Stimulated activated CD4-positive, alpha-beta T cell treated with anti-CD3 and anti-CD28 coated beads, Interleukin-4, amount 100 ng/mL, for 24 hours (primary cell): ENCODE measurements around the gene PXT1.
"Not testable (repeated sequence)": the region's sequence is repeated elsewhere in the genome, so short reads cannot be mapped to it uniquely, and the experiment has no call there.

Experiments used
- DNase-seq: peaks from one replicate; pipeline ENCODE4 v3.0.0-alpha.2; 2020

Gene PXT1

DNA sequence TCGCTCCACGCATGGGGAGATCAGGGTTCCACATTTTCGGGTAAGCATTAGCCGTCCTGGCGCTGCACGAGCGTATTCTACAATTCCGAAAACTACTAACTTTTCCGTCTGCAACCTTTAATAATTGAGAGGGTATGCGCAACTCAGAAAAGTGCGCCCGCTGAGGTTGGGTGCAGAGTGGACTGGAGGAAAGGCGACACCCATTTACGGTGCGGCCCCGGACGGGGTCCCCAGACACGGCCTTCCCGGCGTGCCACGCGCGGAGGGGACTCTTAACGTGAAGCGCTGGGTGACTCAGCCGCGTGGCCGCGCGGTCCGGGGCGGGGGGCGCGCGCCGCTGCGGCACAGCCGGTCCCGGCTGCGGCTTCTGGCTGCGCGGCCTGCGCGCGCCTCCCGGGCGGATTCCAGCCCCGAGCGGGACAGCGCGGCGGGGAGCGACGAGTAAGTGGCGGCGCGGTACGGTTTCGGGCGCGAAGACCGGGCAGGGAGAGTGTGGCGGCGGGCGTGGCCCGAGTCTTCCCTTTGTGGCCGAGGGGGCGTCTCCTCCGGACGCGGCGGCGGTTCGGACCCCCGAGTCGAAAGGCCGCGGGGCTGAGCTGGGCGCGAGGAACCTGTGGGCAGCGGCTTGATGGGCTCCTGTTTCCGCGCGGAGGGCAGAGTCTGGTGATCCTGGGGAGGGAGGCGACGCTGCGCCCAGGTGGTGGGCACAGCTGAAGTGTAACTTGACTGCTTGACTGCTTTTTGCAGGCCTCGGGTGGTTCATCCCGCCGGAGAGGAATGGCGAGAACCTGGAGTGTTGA, at the start of gene PXT1, which contains the start of gene KCTD20:
PXT1 (minus strand) TSS at position 184 of the 800 bp plus-strand sequence. CDS start 16,772 bp downstream, outside the sequence.
KCTD20 (plus strand) TSS at position 330 of the 800 bp plus-strand sequence. CDS start 27,098 bp downstream, outside the sequence.
- DNase-seq, result peak; percentile 88

DNA sequence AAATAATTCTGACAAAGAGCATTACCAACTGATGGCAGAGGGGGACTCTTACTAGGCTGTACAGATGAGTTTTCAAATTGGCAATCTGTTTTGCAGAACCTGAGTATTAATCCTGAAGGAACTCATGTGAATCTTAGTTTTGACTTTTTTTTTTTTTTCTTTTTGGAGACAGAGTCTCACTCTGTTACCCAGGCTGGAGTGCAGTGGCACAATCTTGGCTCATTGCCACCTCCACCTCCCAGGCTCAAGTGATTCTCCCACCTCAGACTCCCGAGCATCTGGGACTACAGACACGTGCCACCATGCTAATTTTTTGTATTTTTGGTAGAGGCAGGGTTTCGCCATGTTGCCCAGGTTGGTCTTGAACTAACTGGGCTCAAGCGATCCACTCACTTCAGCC, 49.4 kb upstream of the PXT1 start:
- no peak for DNase-seq

DNA sequence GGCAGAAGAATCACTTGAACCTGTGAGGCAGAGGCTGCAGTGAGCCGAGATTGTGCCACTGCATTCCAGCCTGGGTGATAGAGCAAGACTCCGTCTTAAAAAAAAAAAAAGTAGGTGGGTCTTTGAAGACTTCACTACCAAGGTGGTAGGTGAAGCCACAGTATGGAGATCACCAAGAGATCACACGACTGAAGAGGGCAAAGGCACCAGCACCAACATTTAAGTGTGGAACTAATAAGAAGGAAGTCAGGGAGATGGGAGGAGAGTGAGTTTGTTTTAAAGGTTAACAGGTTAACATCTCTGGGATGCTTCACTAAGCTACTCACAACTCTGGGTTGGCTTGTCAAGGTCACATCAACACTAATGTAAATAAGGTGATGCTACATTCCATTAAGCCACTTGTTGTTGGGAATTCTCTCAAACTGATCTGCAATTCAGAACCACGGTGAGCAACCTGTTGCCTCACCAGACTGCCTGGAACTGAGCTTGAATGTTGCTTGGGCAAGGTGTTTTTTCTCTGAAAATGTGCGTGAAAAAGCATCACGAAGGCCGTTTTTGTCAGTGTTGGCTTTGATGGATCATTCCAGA, 48.8 kb upstream of the PXT1 start:
- DNase-seq, result no peak

DNA sequence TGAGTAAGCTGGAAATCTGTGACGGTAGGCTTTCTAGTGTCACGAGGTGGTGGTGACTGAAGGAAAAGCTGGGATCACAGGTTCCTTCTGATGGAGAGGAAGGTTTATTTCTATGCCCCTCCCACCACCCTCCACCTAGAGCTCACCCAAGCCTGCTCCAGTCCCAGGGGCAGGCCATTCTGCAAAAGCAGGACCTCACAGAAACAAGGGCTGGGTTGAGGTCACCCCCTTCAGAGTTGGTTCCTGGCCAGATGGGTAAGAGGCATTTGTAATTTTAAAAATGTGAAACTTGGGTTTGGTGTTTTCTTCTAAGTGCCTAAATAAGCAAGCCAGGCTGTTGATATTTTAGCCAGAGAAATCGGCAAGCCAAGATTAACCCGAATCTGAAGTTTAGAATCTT, 46.8 kb upstream of the PXT1 start:
- no peak for DNase-seq

GRCh38 chr6:36488221-36488620, 45.6 kb upstream of the PXT1 start:
- DNase-seq, result no peak

GRCh38 chr6:36487698-36488097, 45.0 kb upstream of the PXT1 start:
- DNase-seq, result no peak

GRCh38 chr6:36484736-36485135, 42.1 kb upstream of the PXT1 start:
- no peak for DNase-seq

GRCh38 chr6:36483326-36483725, 40.7 kb upstream of the PXT1 start:
- not testable (repeated sequence) for DNase-seq

DNA sequence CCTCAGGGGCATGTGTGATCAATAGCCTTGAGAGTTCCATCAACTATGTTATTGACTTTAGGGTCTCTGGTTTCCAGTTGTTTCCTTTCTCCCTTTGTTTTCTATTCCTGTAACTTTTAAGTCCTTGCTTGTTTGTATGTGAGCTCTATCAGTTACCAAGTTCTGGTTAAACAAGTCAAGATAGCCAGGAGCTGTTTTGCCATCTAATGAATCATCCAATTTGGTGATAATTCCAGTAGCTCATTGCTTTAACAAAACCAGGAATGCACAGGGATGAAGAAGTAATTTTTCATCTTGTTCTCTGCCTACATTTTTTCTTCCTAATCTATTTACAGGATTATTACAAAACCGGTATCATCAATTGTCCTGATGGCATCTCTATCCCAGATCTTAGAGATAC, 36.6 kb upstream of the PXT1 start:
- DNase-seq, result no peak

GRCh38 chr6:36478051-36478526, 35.4 kb upstream of the PXT1 start:
- no peak for DNase-seq

- DNase-seq, result no peak
Measured at GRCh38 chr6:36469946-36470345, 27.3 kb upstream of the PXT1 start.

- DNase-seq, result no peak
Measured at GRCh38 chr6:36469148-36469661, 26.6 kb upstream of the PXT1 start.

- DNase-seq, result no peak
Measured at GRCh38 chr6:36467625-36468024, 25.0 kb upstream of the PXT1 start.

- DNase-seq, result no peak
Measured at GRCh38 chr6:36464233-36464632, 21.6 kb upstream of the PXT1 start.

- DNase-seq, result no peak
Measured at GRCh38 chr6:36463676-36464075, 21.0 kb upstream of the PXT1 start.

- no peak for DNase-seq
Measured at GRCh38 chr6:36461646-36462045, 19.0 kb upstream of the PXT1 start.

DNA sequence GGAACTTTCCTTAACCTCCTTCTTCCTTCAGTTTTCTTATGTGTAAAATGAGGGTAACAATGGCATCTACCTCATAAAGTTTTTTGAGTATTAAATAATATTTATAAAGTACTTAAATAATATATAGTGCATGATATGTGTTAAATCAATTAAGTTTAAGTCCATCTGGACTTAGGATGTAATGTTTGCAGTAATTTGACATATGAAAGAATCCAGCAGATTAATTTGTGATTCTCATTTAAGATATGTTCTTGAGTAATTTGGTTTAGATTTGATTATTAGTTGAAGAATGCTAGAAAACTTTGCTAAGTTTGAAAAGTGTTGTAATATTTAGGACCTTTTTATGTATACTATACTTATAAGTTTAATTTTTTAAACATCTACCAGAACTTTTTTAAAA, 18.3 kb upstream of the PXT1 start:
- DNase-seq, result no peak

DNA sequence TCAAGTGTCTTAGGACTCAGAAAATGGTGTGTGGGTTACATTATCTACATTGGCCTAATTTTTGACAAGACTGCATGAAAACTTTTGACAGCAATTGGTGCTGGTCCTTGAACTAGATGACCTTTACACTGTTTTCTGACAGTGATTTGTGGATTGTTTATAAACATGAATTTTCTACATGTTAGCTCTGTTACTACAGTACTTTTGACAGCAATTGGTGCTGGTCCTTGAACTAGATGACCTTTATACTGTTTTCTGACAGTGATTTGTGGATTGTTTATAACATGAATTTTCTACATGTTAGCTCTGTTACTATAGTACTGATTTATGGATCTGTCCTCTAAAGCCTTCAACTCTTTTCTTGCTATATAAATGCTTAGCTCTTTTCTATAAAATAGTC, 16.8 kb upstream of the PXT1 start:
- DNase-seq, result no peak

- DNase-seq, result no peak
Measured at GRCh38 chr6:36455486-36456027, 12.9 kb upstream of the PXT1 start.

DNA sequence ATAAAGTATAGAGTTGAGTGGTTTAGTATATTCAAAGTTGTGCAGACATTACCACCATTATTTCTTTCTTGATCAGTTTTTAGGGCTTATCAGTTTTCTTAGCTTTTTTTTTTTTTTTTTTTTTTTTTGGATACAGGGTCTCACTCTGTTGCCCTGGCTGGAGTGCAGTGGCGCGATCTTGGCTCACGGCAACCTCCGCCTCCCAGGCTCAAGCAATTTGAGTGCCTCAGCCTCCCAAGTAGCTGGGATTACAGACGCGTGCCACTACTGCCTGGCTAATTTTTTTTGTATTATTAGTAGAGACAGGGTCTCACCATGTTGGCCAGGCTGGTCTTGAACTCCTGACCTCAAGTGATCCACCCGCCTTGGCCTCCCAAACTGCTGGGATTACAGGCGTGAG, 10.2 kb upstream of the PXT1 start:
- not testable (repeated sequence) for DNase-seq

DNA sequence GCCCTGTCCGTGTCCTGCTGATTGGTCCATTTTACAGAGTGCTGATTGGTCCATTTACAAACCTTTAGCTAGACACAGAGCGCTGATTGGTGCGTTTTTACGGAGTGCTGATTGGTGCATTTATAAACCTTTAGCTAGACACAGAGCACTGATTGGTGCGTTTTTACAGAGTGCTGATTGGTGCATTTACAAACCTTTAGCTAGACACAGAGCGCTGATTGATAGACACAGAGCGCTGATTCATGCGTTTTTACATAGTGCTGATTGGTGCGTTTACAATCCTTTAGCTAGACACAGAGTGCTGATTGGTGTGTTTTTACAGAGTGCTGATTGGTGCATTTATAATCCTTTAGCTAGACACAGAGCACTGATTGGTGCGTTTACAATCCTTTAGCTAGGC, 6.5 kb upstream of the PXT1 start:
- not testable (repeated sequence) for DNase-seq

- no peak for DNase-seq
Measured at GRCh38 chr6:36445621-36446020, 3.0 kb upstream of the PXT1 start.

GRCh38 chr6:36444470-36444869, 1.8 kb upstream of the PXT1 start:
- no peak for DNase-seq
